Measurements from ENCODE around the gene VAPB. TPM values are rescaled to one million over a fixed set of nuclear protein-coding genes. Genes with fewer than 3 reads are reported as not detected.
A peak's percentile ranks its signal among the peaks of the same experiment; 100 is the strongest.

Gene VAPB
- total RNA-seq, 3 donors from 2014 or later (not counting 1 experiment from before 2014, with no cell fraction given) = 20.3 to 23.1 (median 21.3) TPM

- H3K9me3 ChIP-seq (ENCODE audit: control insufficient read depth, insufficient read depth, low read length) = no peaks in the 10 kb centered on the region
- no peaks in the 10 kb centered on the region for H3K9me3 Mint-ChIP-seq
- H3K4me3 ChIP-seq (ENCODE audit: low read length) = no peak overlapping the region
- WGBS (ENCODE audit: insufficient coverage) = 100% methylated on average over 1 of the region's 1 CpG
- no peaks in the 10 kb centered on the region for H3K27me3 ChIP-seq (ENCODE audit: control insufficient read depth, insufficient read depth, low read length)
- H3K27ac ChIP-seq (ENCODE audit: low read length) = no peak overlapping the region
- ATAC-seq (no peak), DNase-seq (no peak)
- peaks cover 39 to 52% of the 10 kb centered on the region in 2 donors for H3K4me1 Mint-ChIP-seq
- intact Hi-C loops (cut with micrococcal nuclease) = no loop called here
- peaks cover 3% of the 10 kb centered on the region for H3K36me3 ChIP-seq (ENCODE audit: control insufficient read depth, insufficient read depth, low read length)
- H3K27me3 Mint-ChIP-seq (ENCODE audit: low read depth in 2 of 2) = no peaks in the 10 kb centered on the region
- H3K36me3 Mint-ChIP-seq = no peaks in the 10 kb centered on the region
- H3K4me3 Mint-ChIP-seq = no peak overlapping the region
- no peaks in the 10 kb centered on the region for H3K4me1 ChIP-seq (ENCODE audit: control insufficient read depth, insufficient read depth, low read length)
- H3K27ac Mint-ChIP-seq = peak overlapping the region; percentile 45 to 60
- TF ChIP-seq, protein P1, sequence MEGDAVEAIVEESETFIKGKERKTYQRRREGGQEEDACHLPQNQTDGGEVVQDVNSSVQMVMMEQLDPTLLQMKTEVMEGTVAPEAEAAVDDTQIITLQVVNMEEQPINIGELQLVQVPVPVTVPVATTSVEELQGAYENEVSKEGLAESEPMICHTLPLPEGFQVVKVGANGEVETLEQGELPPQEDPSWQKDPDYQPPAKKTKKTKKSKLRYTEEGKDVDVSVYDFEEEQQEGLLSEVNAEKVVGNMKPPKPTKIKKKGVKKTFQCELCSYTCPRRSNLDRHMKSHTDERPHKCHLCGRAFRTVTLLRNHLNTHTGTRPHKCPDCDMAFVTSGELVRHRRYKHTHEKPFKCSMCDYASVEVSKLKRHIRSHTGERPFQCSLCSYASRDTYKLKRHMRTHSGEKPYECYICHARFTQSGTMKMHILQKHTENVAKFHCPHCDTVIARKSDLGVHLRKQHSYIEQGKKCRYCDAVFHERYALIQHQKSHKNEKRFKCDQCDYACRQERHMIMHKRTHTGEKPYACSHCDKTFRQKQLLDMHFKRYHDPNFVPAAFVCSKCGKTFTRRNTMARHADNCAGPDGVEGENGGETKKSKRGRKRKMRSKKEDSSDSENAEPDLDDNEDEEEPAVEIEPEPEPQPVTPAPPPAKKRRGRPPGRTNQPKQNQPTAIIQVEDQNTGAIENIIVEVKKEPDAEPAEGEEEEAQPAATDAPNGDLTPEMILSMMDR (IDR thresholded peaks at IDR 0.05) = no peak
Measured at GRCh38 chr20:58433759-58434158, 44.7 kb downstream of the VAPB start.

DNA sequence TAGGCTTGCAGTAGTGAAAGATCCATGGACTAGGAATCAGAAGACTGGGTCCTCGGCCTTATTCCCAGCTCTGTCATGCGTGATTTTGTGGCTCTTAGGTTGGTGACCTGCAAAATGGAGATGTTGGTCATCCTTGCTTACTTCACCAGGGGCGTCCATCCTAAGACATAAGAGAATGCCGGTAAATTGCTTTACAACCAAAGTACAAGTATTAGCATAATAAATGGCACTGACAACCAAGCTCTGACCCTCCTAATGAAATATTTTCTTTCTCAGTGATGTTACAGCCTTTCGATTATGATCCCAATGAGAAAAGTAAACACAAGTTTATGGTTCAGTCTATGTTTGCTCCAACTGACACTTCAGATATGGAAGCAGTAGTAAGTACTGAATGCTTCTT, 45.3 kb downstream of the VAPB start:
- peak overlapping the region in 1 of 2 donors; percentile 45 for H3K27ac Mint-ChIP-seq
- ATAC-seq = no peak
- peaks cover 3% of the 10 kb centered on the region for H3K36me3 ChIP-seq (ENCODE audit: control insufficient read depth, insufficient read depth, low read length)
- H3K4me3 ChIP-seq (ENCODE audit: low read length) = no peak overlapping the region
- no peak for DNase-seq
- no peak overlapping the region for H3K4me3 Mint-ChIP-seq
- no peak overlapping the region for H3K27ac ChIP-seq (ENCODE audit: low read length)
- TF ChIP-seq, protein P1 (IDR thresholded peaks at IDR 0.05) = no peak
- H3K4me1 Mint-ChIP-seq = peaks cover 39 to 52% of the 10 kb centered on the region in 2 donors
- H3K27me3 ChIP-seq (ENCODE audit: control insufficient read depth, insufficient read depth, low read length) = no peaks in the 10 kb centered on the region
- no peaks in the 10 kb centered on the region for H3K4me1 ChIP-seq (ENCODE audit: control insufficient read depth, insufficient read depth, low read length)
- no peaks in the 10 kb centered on the region for H3K9me3 Mint-ChIP-seq
- H3K9me3 ChIP-seq (ENCODE audit: control insufficient read depth, insufficient read depth, low read length) = no peaks in the 10 kb centered on the region
- no peaks in the 10 kb centered on the region for H3K36me3 Mint-ChIP-seq
- no peaks in the 10 kb centered on the region for H3K27me3 Mint-ChIP-seq (ENCODE audit: low read depth in 2 of 2)
- WGBS (ENCODE audit: insufficient coverage) = 94% methylated on average over 4 of the region's 5 CpGs
- intact Hi-C loops (cut with micrococcal nuclease) = no loop called here

DNA sequence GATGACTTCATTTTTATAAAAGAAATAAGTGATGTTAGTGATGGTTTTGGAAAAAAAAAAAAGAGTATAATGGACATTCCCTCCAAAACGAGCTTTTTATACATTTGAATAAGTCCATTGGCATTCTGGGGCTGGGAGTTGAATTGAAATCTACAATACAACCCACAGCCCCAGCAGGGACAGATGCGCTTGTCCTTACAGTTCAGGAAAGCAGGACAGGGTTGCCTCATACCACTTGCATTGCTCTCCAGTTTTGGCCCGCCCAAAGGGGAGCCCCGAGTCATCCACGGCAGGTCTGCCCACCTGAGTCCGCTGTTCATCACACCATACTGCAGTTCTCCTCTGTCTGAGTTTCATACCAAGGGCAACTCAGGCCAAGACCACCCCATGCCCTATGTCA, 46.2 kb downstream of the VAPB start:
- ATAC-seq (no peak), DNase-seq (no peak)
- Histone ChIP-seq H3K36me3 (ENCODE audit: control insufficient read depth, insufficient read depth, low read length) (peaks cover 7% of the 10 kb centered on the region), H3K4me3 (ENCODE audit: low read length) (no peak overlapping the region), H3K27me3 (ENCODE audit: control insufficient read depth, insufficient read depth, low read length) (no peaks in the 10 kb centered on the region), H3K27ac (ENCODE audit: low read length) (no peak overlapping the region), H3K9me3 (ENCODE audit: control insufficient read depth, insufficient read depth, low read length) (no peaks in the 10 kb centered on the region), H3K4me1 (ENCODE audit: control insufficient read depth, insufficient read depth, low read length) (no peaks in the 10 kb centered on the region)
- no peak overlapping the region for H3K4me3 Mint-ChIP-seq
- intact Hi-C loops (cut with micrococcal nuclease) = no loop called here
- no peaks in the 10 kb centered on the region for H3K9me3 Mint-ChIP-seq
- TF ChIP-seq, protein P1 (IDR thresholded peaks at IDR 0.05) = no peak
- peak overlapping the region; percentile 34 to 65 for H3K27ac Mint-ChIP-seq
- 97% methylated on average over 5 of the region's 6 CpGs for WGBS (ENCODE audit: insufficient coverage)
- no peaks in the 10 kb centered on the region for H3K27me3 Mint-ChIP-seq (ENCODE audit: low read depth in 2 of 2)
- no peaks in the 10 kb centered on the region for H3K36me3 Mint-ChIP-seq
- H3K4me1 Mint-ChIP-seq = peaks cover 39 to 53% of the 10 kb centered on the region in 2 donors

Measured in natural killer cell (primary cell).